CMK (cell line): Measurements from ENCODE around the gene DACT2.
"Not testable (repeated sequence)": the region's sequence is repeated elsewhere in the genome, so short reads cannot be mapped to it uniquely, and the experiment has no call there.

ENCODE experiments used
- DNase-seq: peaks from one replicate; pipeline ENCODE4 v3.0.0-alpha.2; 2010; ENCODE audit warnings: low read depth

Gene DACT2

GRCh38 chr6:168326294-168327261, 7.0 kb upstream of the DACT2 start:
- no peak for DNase-seq

- no peak for DNase-seq
Observed at GRCh38 chr6:168322966-168323365, 3.4 kb upstream of the DACT2 start.

- DNase-seq = no peak
Observed at GRCh38 chr6:168320634-168321033, 1.1 kb upstream of the DACT2 start.

- DNase-seq = no peak
Observed at GRCh38 chr6:168318579-168319278, 848 bp downstream of the DACT2 start.

GRCh38 chr6:168318090-168318489, 1.5 kb downstream of the DACT2 start:
- DNase-seq = no peak

- no peak for DNase-seq
Observed at GRCh38 chr6:168315596-168315995, 4.0 kb downstream of the DACT2 start.

- DNase-seq = no peak
Observed at GRCh38 chr6:168314948-168315347, 4.6 kb downstream of the DACT2 start.

GRCh38 chr6:168314021-168314420, 5.6 kb downstream of the DACT2 start:
- no peak for DNase-seq

GRCh38 chr6:168313431-168314011, 6.1 kb downstream of the DACT2 start:
- no peak for DNase-seq

GRCh38 chr6:168312125-168312507, 7.5 kb downstream of the DACT2 start:
- not testable (repeated sequence) for DNase-seq

GRCh38 chr6:168311410-168312124, 8.0 kb downstream of the DACT2 start:
- DNase-seq = no peak

GRCh38 chr6:168310945-168311344, 8.6 kb downstream of the DACT2 start:
- DNase-seq = no peak

- no peak for DNase-seq
Observed at GRCh38 chr6:168310403-168310802, 9.2 kb downstream of the DACT2 start.

GRCh38 chr6:168309997-168310396, 9.6 kb downstream of the DACT2 start:
- no peak for DNase-seq

- no peak for DNase-seq
Observed at GRCh38 chr6:168309183-168309582, 10.4 kb downstream of the DACT2 start.

GRCh38 chr6:168308390-168309144, 11.0 kb downstream of the DACT2 start:
- DNase-seq = no peak

GRCh38 chr6:168307695-168308021, 11.9 kb downstream of the DACT2 start:
- no peak for DNase-seq

GRCh38 chr6:168307015-168307694, 12.4 kb downstream of the DACT2 start:
- DNase-seq = no peak

- DNase-seq = no peak
Observed at GRCh38 chr6:168305863-168306262, 13.7 kb downstream of the DACT2 start.

- no peak for DNase-seq
Observed at GRCh38 chr6:168305096-168305749, 14.4 kb downstream of the DACT2 start.

GRCh38 chr6:168304752-168305015, 14.9 kb downstream of the DACT2 start:
- no peak for DNase-seq
